Suprapubic skin (tissue), 4 donors: ENCODE data around the gene LRRC61. TPM values are rescaled to one million over a fixed set of nuclear protein-coding genes. Genes with fewer than 3 reads are reported as not detected.

Source experiments
- DNase-seq, 2 donors: peaks; one replicate each; pipeline ENCODE4 v3.0.0-alpha.2; 2019; ENCODE audit warnings: low spot score in 2 of 2
- H3K27ac ChIP-seq: fragments of 200-600 bp; sonication (generic); one replicate; pipeline ENCODE4 v1.5.1; 2019
- H3K27me3 ChIP-seq: fragments of 200-600 bp; sonication (generic); one replicate; pipeline ENCODE4 v1.5.1; 2019
- H3K36me3 ChIP-seq: fragments of 200-600 bp; sonication (generic); one replicate; pipeline ENCODE4 v1.5.1; 2019
- H3K4me1 ChIP-seq: fragments of 200-600 bp; sonication (generic); one replicate; pipeline ENCODE4 v1.5.1; 2019
- H3K4me3 ChIP-seq: fragments of 200-600 bp; sonication (generic); one replicate; pipeline ENCODE4 v1.5.1; 2019; ENCODE audit warnings: mild to moderate bottlenecking
- H3K9me3 ChIP-seq: fragments of 200-600 bp; sonication (generic); one replicate; pipeline ENCODE4 v1.5.1; 2019
- EP300 ChIP-seq: sonication (generic); formaldehyde crosslinking; IDR thresholded peaks from one replicate; pipeline ENCODE4 v1.6.1; 2017; ENCODE audit warnings: antibody characterized with exemption
- POLR2A ChIP-seq, 2 donors: fragments of 450-650 bp; IDR thresholded peaks; one replicate each; pipeline ENCODE4 v1.6.1; 2017; ENCODE audit warnings: antibody characterized with exemption in 2 of 2, mild to moderate bottlenecking in 2 of 2, moderate library complexity in 2 of 2
- POLR2AphosphoS5 ChIP-seq, 3 donors: sonication (generic); formaldehyde crosslinking; IDR thresholded peaks; one replicate each; pipeline ENCODE4 v1.6.1; 2017; ENCODE audit warnings: antibody characterized with exemption in 3 of 3
- WGBS: methylation state at CpG from one replicate; pipeline ENCODE4 v1.1.5; 2018; 5-methylcytosine and 5-hydroxymethylcytosine counted together
- total RNA-seq, 4 donors: library from RNA; depleted of rRNA; stranded (reverse); fragments of >200 nt; gene quantifications; one replicate each; pipeline ENCODE4 v1.1.0, GENCODE V29; 2016
- TF ChIP-seq, protein P1 (sequence below), 2 donors: fragments of 200-600 bp in 1 of 2; fragments of 450-650 bp in 1 of 2; sonication (generic) in 1 of 2; IDR thresholded peaks; one replicate each; pipeline ENCODE4 v1.5.1; 2016 to 2019; ENCODE audit warnings: antibody characterized with exemption in 2 of 2, mild to moderate bottlenecking in 1 of 2, moderate library complexity in 1 of 2

The LRRC61 gene
- total RNA-seq, 4 donors from 2014 or later = 7.9 to 29.0 (median 22.5) TPM

DNA sequence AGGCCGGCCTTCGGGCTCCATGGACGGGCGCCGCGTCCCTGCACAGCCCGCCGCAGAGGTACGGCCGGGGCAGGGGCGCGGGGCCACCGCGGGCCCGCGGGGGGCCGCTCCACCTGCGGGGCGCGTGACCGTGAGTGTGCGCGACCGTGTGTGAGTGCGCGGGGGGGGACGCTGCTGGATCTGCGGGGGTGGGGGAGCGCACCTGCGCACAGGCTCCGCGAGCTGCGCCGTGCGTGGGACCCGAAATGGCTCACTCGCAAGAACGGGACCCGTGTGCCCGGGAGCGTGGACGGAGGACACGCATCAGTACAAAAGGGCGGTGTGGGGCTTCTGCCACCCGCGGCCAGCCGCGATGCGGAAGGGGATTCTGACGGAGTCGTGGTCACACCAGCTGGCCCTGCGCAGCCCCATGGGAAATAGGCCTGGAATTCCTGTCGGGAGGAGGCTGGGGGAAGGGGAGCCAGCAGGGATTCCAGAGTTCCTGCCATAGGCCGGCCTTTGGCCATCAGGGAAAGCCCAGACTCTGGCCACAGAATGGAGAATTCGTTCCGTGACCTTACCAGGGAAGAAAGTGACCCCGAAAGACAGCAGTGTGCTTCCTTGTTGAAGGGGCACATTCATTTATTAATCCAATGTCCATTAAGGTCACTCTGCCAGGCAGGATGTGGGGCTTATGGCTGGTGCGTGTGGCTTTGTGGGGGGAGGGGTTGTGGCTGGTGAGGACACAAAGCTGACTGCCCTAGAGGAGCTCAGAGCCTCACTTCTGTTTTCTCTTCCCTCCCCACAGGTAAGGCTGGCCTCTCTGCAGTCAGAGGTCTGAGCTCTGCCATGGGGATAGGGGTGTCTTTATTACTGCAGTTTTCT is 46.0 kb downstream of the LRRC61 start:
- no peak for DNase-seq
- peak overlapping the region; percentile 93 for H3K27ac ChIP-seq
- 7% methylated on average over 5 of the region's 58 CpGs for WGBS
- H3K36me3 ChIP-seq = peaks cover 28% of the 10 kb centered on the region
- peak in 1 of 3 donors; percentile 13 for TF ChIP-seq POLR2AphosphoS5 (IDR thresholded peaks at IDR 0.05)
- TF ChIP-seq, protein P1, sequence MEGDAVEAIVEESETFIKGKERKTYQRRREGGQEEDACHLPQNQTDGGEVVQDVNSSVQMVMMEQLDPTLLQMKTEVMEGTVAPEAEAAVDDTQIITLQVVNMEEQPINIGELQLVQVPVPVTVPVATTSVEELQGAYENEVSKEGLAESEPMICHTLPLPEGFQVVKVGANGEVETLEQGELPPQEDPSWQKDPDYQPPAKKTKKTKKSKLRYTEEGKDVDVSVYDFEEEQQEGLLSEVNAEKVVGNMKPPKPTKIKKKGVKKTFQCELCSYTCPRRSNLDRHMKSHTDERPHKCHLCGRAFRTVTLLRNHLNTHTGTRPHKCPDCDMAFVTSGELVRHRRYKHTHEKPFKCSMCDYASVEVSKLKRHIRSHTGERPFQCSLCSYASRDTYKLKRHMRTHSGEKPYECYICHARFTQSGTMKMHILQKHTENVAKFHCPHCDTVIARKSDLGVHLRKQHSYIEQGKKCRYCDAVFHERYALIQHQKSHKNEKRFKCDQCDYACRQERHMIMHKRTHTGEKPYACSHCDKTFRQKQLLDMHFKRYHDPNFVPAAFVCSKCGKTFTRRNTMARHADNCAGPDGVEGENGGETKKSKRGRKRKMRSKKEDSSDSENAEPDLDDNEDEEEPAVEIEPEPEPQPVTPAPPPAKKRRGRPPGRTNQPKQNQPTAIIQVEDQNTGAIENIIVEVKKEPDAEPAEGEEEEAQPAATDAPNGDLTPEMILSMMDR (IDR thresholded peaks at IDR 0.05) = no peak
- H3K4me3 ChIP-seq = peak overlapping the region; percentile 75
- peaks cover 56% of the 10 kb centered on the region for H3K4me1 ChIP-seq
- H3K27me3 ChIP-seq = no peaks in the 10 kb centered on the region
- no peaks in the 10 kb centered on the region for H3K9me3 ChIP-seq

DNA sequence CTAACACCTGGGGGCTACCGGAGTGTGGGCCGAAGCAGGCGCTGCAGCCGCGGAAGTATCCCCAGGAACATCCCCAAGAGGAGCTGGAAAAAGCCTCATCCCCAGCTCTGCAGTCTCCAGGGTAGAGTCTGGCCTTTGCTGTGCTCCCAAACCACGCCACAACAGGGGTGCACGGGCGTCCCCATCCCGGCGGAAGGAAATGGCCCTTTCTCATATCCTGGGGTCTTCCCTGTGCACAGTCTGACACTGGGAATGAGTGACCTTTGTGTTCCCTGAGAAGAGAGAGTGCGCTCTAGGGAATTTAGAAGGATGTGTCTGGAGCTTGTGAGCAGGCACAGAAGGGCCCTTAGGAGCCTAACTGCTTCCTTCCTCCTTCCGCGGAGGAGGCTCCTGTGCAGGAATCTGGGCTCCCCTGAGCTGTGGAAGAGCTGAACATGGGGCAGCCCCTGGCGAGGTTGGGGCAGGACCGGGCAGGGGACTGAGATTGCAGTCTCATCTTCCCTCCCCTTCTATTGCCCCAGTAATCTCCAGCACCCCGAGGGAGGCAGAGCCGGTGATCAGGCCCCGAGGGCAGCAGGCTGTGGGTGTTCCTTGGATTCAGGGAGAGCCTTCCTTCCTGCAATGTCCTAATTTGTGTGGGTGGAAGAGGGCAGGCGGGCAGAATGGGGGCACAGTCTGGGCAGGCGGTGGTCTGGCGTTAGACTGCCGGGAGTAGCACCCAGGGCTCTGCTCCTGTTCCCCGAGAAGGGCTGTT is 46.8 kb downstream of the LRRC61 start:
- Histone ChIP-seq H3K27ac (peak overlapping the region; percentile 93), H3K9me3 (no peaks in the 10 kb centered on the region), H3K4me1 (peaks cover 58% of the 10 kb centered on the region), H3K36me3 (peaks cover 32% of the 10 kb centered on the region), H3K27me3 (no peaks in the 10 kb centered on the region), H3K4me3 (peak overlapping the region; percentile 75)
- no peak for DNase-seq
- 38% methylated on average over 20 of the region's 23 CpGs for WGBS
- no peak for TF ChIP-seq POLR2A (IDR thresholded peaks at IDR 0.05)
- no peak for TF ChIP-seq POLR2AphosphoS5 (IDR thresholded peaks at IDR 0.05)
- TF ChIP-seq, protein P1 (IDR thresholded peaks at IDR 0.05) = no peak
- no peak for TF ChIP-seq EP300

DNA sequence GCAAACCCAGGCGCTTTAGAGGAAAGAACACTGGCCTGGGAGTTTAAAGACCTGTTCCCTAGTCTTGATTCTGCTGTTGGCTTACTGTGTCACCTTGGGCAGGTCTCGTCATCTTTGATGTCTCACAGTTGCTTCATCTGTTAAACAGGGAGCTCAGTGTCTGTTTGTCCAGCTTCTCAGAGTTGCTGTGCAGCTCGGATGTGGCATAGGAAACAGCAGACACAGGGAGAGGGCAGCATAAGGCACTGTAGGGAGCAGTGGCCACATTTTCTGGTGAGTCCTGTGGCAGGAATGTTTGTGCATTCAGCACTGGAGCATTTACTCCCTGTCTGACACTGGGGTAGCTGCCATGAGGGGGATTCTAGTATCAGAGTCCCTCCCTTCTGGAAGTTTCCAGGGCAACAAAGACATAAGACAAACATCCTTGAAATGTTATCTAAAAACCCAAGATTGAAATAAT is 47.5 kb downstream of the LRRC61 start:
- 88% methylated on average over 2 of the region's 3 CpGs for WGBS
- Histone ChIP-seq H3K27ac (no peak overlapping the region), H3K27me3 (no peaks in the 10 kb centered on the region), H3K9me3 (no peaks in the 10 kb centered on the region), H3K4me3 (no peak overlapping the region), H3K36me3 (peaks cover 32% of the 10 kb centered on the region), H3K4me1 (peaks cover 58% of the 10 kb centered on the region)
- DNase-seq = peak in 1 of 2 donors; percentile 31
- no peak for TF ChIP-seq POLR2AphosphoS5 (IDR thresholded peaks at IDR 0.05)
- TF ChIP-seq POLR2A (IDR thresholded peaks at IDR 0.05) = no peak
- TF ChIP-seq EP300 = no peak
- TF ChIP-seq, protein P1 (IDR thresholded peaks at IDR 0.05) = no peak

DNA sequence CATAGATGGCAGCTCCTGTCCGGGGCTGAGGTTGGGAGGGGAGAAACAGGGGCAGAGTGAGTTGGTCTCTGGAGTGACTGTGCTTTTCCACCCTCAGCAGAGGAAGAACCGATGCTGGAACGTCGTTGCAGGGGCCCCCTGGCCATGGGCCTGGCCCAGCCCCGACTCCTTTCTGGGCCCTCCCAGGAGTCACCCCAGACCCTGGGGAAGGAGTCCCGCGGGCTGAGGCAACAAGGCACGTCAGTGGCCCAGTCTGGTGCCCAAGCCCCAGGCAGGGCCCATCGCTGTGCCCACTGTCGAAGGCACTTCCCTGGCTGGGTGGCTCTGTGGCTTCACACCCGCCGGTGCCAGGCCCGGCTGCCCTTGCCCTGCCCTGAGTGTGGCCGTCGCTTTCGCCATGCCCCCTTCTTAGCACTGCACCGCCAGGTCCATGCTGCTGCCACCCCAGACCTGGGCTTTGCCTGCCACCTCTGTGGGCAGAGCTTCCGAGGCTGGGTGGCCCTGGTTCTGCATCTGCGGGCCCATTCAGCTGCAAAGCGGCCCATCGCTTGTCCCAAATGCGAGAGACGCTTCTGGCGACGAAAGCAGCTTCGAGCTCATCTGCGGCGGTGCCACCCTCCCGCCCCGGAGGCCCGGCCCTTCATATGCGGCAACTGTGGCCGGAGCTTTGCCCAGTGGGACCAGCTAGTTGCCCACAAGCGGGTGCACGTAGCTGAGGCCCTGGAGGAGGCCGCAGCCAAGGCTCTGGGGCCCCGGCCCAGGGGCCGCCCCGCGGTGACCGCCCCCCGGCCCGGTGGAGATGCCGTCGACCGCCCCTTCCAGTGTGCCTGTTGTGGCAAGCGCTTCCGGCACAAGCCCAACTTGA is 48.2 kb downstream of the LRRC61 start:
- peaks cover 64% of the 10 kb centered on the region for H3K4me1 ChIP-seq
- H3K36me3 ChIP-seq = peaks cover 32% of the 10 kb centered on the region
- H3K27ac ChIP-seq = no peak overlapping the region
- no peaks in the 10 kb centered on the region for H3K27me3 ChIP-seq
- no peak overlapping the region for H3K4me3 ChIP-seq
- 93% methylated on average over 25 of the region's 48 CpGs for WGBS
- DNase-seq = peak in 1 of 2 donors; percentile 77
- H3K9me3 ChIP-seq = no peaks in the 10 kb centered on the region
- TF ChIP-seq POLR2A (IDR thresholded peaks at IDR 0.05) (no peak), POLR2AphosphoS5 (IDR thresholded peaks at IDR 0.05) (no peak), EP300 (no peak)
- TF ChIP-seq, protein P1 (IDR thresholded peaks at IDR 0.05) = no peak
